Measurements from ENCODE around the gene ABCC9. TPM values are rescaled to one million over a fixed set of nuclear protein-coding genes. Genes with fewer than 3 reads are reported as not detected.

The ABCC9 gene
- polyA plus RNA-seq, 1 of the 3 experiments (the other 2 are of a cell fraction): 0.02 TPM

DNA sequence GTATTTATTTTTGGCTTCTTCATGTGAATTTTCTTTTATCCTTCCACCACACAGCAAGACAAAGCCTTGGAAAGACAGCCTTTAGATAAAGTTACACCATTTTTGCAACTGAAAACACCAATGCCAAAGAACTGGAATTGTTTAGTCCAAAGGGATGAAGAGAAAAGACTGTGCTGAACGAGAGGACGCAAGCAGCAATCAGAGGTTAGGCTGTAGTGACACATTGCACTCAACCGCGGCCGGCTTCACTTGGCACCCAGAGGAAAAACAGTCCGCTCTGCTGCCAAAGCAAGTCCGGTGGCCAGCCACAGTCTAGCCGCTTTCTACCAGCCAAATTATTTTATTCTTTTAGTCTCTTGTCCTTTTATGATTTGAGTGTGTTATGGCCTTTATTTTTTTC, 117.6 kb downstream of the ABCC9 start:
- DNase-seq: no peak
- H3K79me2 ChIP-seq (ENCODE audit: insufficient read depth): no peaks in the 10 kb centered on the region
- H3K9me3 ChIP-seq: no peaks in the 10 kb centered on the region
- H2AFZ ChIP-seq (ENCODE audit: low read depth): no peak overlapping the region
- no peaks in the 10 kb centered on the region for H4K20me1 ChIP-seq (ENCODE audit: insufficient read depth)
- WGBS (ENCODE audit: low lambda C conversion rate): 73% methylated on average over 8 of the region's 8 CpGs
- no peak overlapping the region for H3K9ac ChIP-seq
- no peak overlapping the region for H3K27ac ChIP-seq (ENCODE audit: low read depth in 2 of 2, low read length in 1 of 2)
- no peaks in the 10 kb centered on the region for H3K36me3 ChIP-seq (replicated peaks in 1 of 2; ENCODE audit: control insufficient read depth in 1 of 2, insufficient read depth in 2 of 2, low read length in 1 of 2)
- H3K4me2 ChIP-seq: no peak overlapping the region
- 0 out of 2 replicates have a peak, but pooled peaks cover 5% of the 10 kb centered on the region for H3K27me3 ChIP-seq (ENCODE audit: insufficient read depth)
- ChIA-PET POLR2A (no interaction called here), CTCF (no interaction called here)
- H3K4me3 ChIP-seq (ENCODE audit: low read depth in 2 of 2, low read length in 1 of 2): no peak overlapping the region
- no peaks in the 10 kb centered on the region for H3K9me2 ChIP-seq
- TF ChIP-seq, protein P1, sequence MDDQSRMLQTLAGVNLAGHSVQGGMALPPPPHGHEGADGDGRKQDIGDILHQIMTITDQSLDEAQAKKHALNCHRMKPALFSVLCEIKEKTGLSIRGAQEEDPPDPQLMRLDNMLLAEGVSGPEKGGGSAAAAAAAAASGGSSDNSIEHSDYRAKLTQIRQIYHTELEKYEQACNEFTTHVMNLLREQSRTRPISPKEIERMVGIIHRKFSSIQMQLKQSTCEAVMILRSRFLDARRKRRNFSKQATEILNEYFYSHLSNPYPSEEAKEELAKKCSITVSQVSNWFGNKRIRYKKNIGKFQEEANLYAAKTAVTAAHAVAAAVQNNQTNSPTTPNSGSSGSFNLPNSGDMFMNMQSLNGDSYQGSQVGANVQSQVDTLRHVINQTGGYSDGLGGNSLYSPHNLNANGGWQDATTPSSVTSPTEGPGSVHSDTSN (IDR thresholded peaks at IDR 0.05): no peak
- no peak for TF ChIP-seq EZH2phosphoT487 (IDR thresholded peaks at IDR 0.05; ENCODE audit: borderline replicate concordance, low read depth)
- no peak for TF ChIP-seq NRF1 (IDR thresholded peaks at IDR 0.05; ENCODE audit: low read depth, low read length)
- no peaks in the 10 kb centered on the region for H3K4me1 ChIP-seq (ENCODE audit: control insufficient read depth in 1 of 2, insufficient read depth in 2 of 2, low read depth in 1 of 2, low read length in 1 of 2)
- H3F3A ChIP-seq (replicated peaks; ENCODE audit: insufficient read depth): no peaks in the 10 kb centered on the region

DNA sequence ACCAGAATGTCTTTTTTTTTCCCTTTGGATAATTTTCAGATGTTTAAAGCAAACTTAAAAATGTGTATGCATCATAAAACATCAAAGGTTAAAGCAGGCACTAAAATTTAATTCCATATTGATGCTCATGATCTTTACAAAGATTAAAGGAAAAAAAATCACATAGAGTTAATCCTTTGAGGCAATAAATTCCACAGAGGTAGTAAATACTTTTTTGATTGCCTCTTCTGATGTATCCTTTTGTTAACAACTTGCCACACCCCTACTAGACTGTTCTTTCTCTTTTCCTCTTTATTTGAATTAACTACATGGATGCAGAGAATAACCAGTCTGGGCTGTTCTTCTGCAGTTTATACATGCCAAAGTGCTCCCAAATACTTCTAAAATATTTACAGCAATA, 121.5 kb downstream of the ABCC9 start:
- no peak overlapping the region for H3K9ac ChIP-seq
- no peak for DNase-seq
- TF ChIP-seq GABPA (IDR thresholded peaks at IDR 0.05; ENCODE audit: low read depth): no peak
- no peak for TF ChIP-seq TCF12 (IDR thresholded peaks at IDR 0.05)
- TF ChIP-seq JUND (IDR thresholded peaks at IDR 0.05): no peak
- TF ChIP-seq, protein P2, sequence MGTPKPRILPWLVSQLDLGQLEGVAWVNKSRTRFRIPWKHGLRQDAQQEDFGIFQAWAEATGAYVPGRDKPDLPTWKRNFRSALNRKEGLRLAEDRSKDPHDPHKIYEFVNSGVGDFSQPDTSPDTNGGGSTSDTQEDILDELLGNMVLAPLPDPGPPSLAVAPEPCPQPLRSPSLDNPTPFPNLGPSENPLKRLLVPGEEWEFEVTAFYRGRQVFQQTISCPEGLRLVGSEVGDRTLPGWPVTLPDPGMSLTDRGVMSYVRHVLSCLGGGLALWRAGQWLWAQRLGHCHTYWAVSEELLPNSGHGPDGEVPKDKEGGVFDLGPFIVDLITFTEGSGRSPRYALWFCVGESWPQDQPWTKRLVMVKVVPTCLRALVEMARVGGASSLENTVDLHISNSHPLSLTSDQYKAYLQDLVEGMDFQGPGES (IDR thresholded peaks at IDR 0.05; ENCODE audit: low read depth, low read length): no peak
- TF ChIP-seq FOSL2 (IDR thresholded peaks at IDR 0.05; ENCODE audit: borderline replicate concordance, low read depth): no peak
- TF ChIP-seq FOXJ3 (CRISPR knock-in tag; IDR thresholded peaks at IDR 0.05): no peak
- H2AFZ ChIP-seq (ENCODE audit: low read depth): no peak overlapping the region
- ChIA-PET CTCF (no interaction called here), POLR2A (interaction anchor here (0.5 kb wide), 1 partner anchor 1896 kb away, joined by 4 read pairs; no protein-coding TSS in a partner anchor)
- H3K4me3 ChIP-seq (ENCODE audit: low read depth in 2 of 2, low read length in 1 of 2): no peak overlapping the region
- no peaks in the 10 kb centered on the region for H3K9me2 ChIP-seq
- no peaks in the 10 kb centered on the region for H4K20me1 ChIP-seq (ENCODE audit: insufficient read depth)
- H3K36me3 ChIP-seq (replicated peaks in 1 of 2; ENCODE audit: control insufficient read depth in 1 of 2, insufficient read depth in 2 of 2, low read length in 1 of 2): no peaks in the 10 kb centered on the region
- H3K9me3 ChIP-seq: no peaks in the 10 kb centered on the region
- H3F3A ChIP-seq (replicated peaks; ENCODE audit: insufficient read depth): no peaks in the 10 kb centered on the region
- no peaks in the 10 kb centered on the region for H3K79me2 ChIP-seq (ENCODE audit: insufficient read depth)
- no peaks in the 10 kb centered on the region for H3K27me3 ChIP-seq (ENCODE audit: insufficient read depth)
- H3K4me2 ChIP-seq: no peak overlapping the region
- H3K4me1 ChIP-seq (ENCODE audit: control insufficient read depth in 1 of 2, insufficient read depth in 2 of 2, low read depth in 1 of 2, low read length in 1 of 2): no peaks in the 10 kb centered on the region
- H3K27ac ChIP-seq (ENCODE audit: low read depth in 2 of 2, low read length in 1 of 2): no peak overlapping the region

DNA sequence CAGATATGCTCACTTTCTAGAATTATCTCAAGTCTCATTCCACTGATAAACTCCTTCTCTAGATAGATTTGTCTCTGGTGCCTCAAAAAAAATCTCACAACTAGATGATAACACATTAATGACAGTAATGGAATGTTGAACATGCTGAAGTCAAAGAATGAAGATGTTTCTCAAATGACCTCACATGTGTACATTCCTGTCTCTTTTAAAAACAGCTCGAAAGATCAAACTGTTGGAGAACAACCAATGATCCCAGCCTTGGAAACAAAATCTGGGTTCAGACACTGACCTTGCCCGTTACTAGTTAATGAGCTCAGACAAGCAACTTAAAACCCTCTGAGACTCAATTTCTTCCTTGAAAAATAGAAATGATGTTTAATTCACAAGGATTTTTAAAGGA, 122.0 kb downstream of the ABCC9 start:
- no peak overlapping the region for H3K4me2 ChIP-seq
- WGBS (ENCODE audit: low lambda C conversion rate): 26% methylated on average over 2 of the region's 2 CpGs
- H3K4me3 ChIP-seq (ENCODE audit: low read depth in 2 of 2, low read length in 1 of 2): no peak overlapping the region
- no peaks in the 10 kb centered on the region for H3K4me1 ChIP-seq (ENCODE audit: control insufficient read depth in 1 of 2, insufficient read depth in 2 of 2, low read depth in 1 of 2, low read length in 1 of 2)
- no peaks in the 10 kb centered on the region for H3K9me3 ChIP-seq
- H4K20me1 ChIP-seq (ENCODE audit: insufficient read depth): no peaks in the 10 kb centered on the region
- ChIA-PET CTCF (no interaction called here), POLR2A (interaction anchor here (0.5 kb wide), 1 partner anchor 1897 kb away, joined by 4 read pairs; no protein-coding TSS in a partner anchor)
- no peaks in the 10 kb centered on the region for H3F3A ChIP-seq (replicated peaks; ENCODE audit: insufficient read depth)
- no peaks in the 10 kb centered on the region for H3K79me2 ChIP-seq (ENCODE audit: insufficient read depth)
- no peak overlapping the region for H2AFZ ChIP-seq (ENCODE audit: low read depth)
- DNase-seq: no peak
- no peaks in the 10 kb centered on the region for H3K9me2 ChIP-seq
- no peaks in the 10 kb centered on the region for H3K36me3 ChIP-seq (replicated peaks in 1 of 2; ENCODE audit: control insufficient read depth in 1 of 2, insufficient read depth in 2 of 2, low read length in 1 of 2)
- H3K9ac ChIP-seq: no peak overlapping the region
- H3K27me3 ChIP-seq (ENCODE audit: insufficient read depth): no peaks in the 10 kb centered on the region
- no peak overlapping the region for H3K27ac ChIP-seq (ENCODE audit: low read depth in 2 of 2, low read length in 1 of 2)
- TF ChIP-seq RAD21 (IDR thresholded peaks at IDR 0.05; ENCODE audit: low read length) (no peak), TAF1 (IDR thresholded peaks at IDR 0.05; ENCODE audit: borderline replicate concordance, low read depth, low read length) (no peak), EP300 (IDR thresholded peaks at IDR 0.05; ENCODE audit: borderline replicate concordance in 1 of 2, low read depth in 1 of 2, low read length in 1 of 2) (no peak), TEAD4 (IDR thresholded peaks at IDR 0.05; ENCODE audit: borderline replicate concordance, insufficient read depth) (no peak), RFX5 (IDR thresholded peaks at IDR 0.05; ENCODE audit: low read length) (no peak), NRF1 (IDR thresholded peaks at IDR 0.05; ENCODE audit: low read depth, low read length) (no peak)
- TF ChIP-seq, protein P1 (IDR thresholded peaks at IDR 0.05): no peak
- TF ChIP-seq, protein P3, sequence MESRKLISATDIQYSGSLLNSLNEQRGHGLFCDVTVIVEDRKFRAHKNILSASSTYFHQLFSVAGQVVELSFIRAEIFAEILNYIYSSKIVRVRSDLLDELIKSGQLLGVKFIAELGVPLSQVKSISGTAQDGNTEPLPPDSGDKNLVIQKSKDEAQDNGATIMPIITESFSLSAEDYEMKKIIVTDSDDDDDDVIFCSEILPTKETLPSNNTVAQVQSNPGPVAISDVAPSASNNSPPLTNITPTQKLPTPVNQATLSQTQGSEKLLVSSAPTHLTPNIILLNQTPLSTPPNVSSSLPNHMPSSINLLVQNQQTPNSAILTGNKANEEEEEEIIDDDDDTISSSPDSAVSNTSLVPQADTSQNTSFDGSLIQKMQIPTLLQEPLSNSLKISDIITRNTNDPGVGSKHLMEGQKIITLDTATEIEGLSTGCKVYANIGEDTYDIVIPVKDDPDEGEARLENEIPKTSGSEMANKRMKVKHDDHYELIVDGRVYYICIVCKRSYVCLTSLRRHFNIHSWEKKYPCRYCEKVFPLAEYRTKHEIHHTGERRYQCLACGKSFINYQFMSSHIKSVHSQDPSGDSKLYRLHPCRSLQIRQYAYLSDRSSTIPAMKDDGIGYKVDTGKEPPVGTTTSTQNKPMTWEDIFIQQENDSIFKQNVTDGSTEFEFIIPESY (IDR thresholded peaks at IDR 0.05; ENCODE audit: borderline replicate concordance, low read depth): no peak
- TF ChIP-seq, protein P4, sequence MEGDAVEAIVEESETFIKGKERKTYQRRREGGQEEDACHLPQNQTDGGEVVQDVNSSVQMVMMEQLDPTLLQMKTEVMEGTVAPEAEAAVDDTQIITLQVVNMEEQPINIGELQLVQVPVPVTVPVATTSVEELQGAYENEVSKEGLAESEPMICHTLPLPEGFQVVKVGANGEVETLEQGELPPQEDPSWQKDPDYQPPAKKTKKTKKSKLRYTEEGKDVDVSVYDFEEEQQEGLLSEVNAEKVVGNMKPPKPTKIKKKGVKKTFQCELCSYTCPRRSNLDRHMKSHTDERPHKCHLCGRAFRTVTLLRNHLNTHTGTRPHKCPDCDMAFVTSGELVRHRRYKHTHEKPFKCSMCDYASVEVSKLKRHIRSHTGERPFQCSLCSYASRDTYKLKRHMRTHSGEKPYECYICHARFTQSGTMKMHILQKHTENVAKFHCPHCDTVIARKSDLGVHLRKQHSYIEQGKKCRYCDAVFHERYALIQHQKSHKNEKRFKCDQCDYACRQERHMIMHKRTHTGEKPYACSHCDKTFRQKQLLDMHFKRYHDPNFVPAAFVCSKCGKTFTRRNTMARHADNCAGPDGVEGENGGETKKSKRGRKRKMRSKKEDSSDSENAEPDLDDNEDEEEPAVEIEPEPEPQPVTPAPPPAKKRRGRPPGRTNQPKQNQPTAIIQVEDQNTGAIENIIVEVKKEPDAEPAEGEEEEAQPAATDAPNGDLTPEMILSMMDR (IDR thresholded peaks at IDR 0.05): no peak
